ENCODE measurements around the gene TBC1D5.

- TF ChIP-seq CTCF (IDR thresholded peaks at IDR 0.05) (no peak), POLR2AphosphoS5 (IDR thresholded peaks at IDR 0.05; ENCODE audit: insufficient read depth in 1 of 2, low read depth in 1 of 2) (no peak), POLR2A (IDR thresholded peaks at IDR 0.05) (no peak)
Observed at GRCh38 chr3:17738921-17739320, 3.5 kb downstream of the TBC1D5 start.

Data from vagina (tissue), 2 donors.